Activated CD4-positive, alpha-beta T cell treated with anti-CD3 and anti-CD28 coated beads, Interleukin-2, amount 50 U/mL, for 16 hours (primary cell): ENCODE measurements around the gene GPR45.

Experiments
- DNase-seq: peaks from one replicate; pipeline ENCODE4 v3.0.0-alpha.2; 2020

Gene GPR45

GRCh38 chr2:105254531-105255210 is 13.1 kb downstream of the GPR45 start:
- no peak for DNase-seq

DNA sequence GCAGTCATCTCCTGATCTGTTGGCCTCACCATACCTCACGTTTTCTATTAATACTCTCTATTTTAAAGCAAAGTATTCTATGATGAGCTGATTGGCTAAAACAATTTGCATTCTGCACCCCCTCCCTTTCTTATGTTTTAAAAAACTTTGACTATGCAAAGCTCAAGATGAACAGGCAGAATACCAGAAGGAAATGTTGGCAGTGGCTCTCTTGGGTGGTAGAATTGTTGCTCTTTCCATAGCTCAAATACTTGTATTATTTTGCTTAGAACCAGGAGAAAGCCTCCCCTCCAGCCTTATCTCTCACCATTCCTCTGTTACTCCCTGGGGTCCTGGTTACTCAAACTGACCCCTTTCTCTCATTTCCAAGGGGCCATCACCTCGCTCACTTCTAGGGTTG is 14.4 kb downstream of the GPR45 start:
- DNase-seq, result no peak

- no peak for DNase-seq
Measured at GRCh38 chr2:105256431-105257047, 15.0 kb downstream of the GPR45 start.

DNA sequence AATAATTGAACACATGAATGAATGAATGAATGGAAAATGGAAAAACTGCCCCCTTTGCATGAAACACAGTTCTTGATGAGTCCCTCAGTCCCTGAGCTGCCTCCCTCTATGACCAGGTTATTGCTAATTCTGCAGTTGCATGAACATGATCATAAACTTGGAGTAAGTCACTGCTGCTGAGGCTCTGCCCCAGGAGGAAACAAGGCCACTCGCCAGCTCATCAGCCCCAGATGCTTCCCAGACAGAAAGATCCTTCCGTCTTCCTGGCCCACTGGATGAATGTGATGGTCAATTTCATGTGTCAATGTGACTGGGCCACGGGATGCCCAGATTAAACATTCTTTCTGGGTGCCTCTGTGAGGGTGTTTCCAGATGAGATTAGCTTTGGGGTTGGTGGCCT is 16.4 kb downstream of the GPR45 start:
- DNase-seq, result no peak

GRCh38 chr2:105258835-105259350 is 17.4 kb downstream of the GPR45 start:
- DNase-seq, result no peak

DNA sequence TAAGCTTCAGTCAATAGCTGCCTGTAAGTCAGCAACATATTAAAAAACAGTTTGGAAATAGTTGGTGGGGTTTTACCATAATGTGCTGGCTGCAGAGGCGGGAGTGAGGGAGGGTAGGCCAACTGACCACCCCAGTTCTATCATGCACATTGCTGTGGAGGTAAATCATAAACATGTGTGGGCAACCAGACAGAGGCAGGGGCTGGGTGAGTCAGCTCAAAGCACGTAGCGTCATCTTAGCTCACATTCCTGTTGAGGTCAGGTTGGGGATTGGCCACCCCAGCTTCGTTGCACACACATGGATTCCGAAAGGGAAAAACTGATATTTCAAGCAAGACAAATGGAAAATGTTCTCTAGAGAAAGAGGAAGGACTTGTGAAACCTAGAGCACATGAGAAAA is 19.5 kb downstream of the GPR45 start:
- no peak for DNase-seq

GRCh38 chr2:105262651-105263091 is 21.1 kb downstream of the GPR45 start:
- DNase-seq, result no peak

DNA sequence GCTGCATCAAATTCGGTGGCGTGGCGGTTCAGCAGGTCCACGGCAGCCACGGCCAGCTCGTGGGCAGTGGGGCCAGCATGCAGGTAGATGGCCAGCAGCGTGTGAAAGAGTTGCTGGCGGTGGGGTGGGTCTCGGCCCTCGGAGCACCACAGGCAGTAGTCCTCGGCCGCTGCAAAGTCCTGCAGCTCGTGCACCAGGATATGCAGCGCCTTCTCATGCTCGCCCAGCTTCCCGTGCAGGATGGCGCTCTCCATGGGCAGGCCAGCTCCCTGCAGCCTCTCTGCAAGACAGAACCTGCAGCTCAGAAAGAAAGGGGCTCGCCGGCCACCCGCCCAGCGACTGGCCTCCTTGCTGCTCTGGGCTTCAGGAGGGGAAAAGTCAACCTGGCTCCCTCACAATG is 27.9 kb downstream of the GPR45 start:
- DNase-seq, result no peak

DNA sequence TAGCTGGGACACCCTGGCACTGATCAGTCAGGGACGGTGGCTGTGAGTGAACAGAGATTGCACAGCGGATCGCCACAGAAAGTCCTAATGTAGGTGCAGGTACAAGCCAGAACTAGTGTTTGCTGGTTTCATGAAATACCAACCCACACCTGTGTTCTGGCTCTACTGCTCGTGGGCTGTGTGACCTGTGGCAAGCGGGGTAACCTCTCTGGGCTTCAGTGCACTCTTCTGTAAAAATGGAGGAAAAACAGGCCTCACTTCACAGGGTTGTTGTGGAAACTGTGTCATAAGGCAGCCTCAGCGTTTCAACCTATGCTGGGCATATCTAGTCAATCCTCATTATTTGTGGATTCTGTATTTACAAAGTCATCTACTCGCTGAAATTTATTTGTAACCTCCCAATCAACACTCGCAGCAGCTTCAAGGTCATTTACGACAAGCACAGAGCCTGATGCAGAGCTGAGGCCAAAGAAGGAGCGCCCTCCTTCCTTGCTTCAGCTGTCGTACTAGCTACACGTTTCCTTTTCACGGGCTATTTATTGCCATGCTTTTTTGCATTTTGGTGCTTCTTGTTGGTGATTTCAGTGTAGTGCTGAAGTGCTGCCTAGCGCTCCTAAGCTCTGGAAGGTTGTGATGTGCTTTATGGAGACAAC is 30.0 kb downstream of the GPR45 start:
- no peak for DNase-seq

DNA sequence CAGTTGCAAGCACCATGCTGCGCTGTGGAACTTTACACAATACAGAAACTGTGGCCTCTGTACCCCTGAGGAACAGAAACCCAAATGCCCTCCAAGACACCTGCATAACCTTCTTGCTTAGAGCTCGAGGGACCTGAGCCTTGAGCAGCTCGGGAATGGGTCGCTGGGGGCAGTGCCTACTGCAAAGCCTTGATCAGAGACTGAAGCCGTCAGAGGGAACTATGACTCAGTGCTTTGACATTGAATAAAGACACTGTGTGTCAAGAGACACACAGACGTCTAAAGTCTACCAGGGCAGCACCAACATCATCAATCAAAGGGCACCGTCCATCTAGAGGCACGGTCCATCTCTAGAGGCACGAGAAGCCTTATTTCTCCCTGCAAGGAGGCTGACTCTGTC is 30.6 kb downstream of the GPR45 start:
- DNase-seq, result no peak

- DNase-seq, result no peak
Measured at GRCh38 chr2:105274046-105274445, 32.5 kb downstream of the GPR45 start.

- no peak for DNase-seq
Measured at GRCh38 chr2:105278654-105279053, 37.1 kb downstream of the GPR45 start.

DNA sequence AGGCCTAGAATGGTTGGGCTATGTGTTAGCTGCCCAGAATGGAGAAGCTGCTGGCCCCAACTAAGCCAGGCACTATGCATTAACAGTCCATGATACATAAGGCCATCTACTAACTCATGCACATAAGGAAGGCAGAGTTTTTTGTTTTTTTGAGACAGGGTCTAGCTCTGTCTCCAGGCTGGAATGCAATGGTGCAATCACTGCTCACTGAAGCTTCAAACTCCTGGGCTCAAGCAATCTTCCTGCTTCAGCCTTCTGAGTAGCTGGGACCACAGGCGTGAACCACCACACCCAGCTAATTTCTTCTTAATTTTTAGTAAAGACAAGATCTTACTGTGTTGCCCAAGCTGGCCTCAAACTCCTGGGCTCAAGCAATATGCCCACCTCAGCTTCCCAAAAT is 37.6 kb downstream of the GPR45 start:
- no peak for DNase-seq

DNA sequence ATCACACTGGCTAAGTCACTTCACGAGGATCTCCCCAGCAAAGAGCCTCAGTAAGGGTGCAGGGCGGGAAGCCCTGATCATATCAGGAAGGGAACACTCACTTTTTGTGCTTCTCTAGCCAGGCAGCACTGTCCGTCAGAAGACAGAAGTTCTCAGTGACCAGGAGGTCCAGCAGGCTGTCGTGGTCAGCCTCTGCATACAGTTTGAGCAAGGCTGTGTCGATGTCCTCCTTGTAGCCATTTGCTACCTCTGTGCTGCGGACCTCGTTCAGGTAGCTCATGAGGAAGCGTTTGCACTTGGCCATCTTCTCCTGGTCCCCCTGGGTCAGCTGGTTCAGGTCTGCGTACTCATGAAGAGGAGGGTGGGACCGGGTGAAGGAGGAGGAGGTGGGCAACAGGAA is 38.7 kb downstream of the GPR45 start:
- no peak for DNase-seq

GRCh38 chr2:105283532-105283931 is 42.0 kb downstream of the GPR45 start:
- DNase-seq, result no peak

DNA sequence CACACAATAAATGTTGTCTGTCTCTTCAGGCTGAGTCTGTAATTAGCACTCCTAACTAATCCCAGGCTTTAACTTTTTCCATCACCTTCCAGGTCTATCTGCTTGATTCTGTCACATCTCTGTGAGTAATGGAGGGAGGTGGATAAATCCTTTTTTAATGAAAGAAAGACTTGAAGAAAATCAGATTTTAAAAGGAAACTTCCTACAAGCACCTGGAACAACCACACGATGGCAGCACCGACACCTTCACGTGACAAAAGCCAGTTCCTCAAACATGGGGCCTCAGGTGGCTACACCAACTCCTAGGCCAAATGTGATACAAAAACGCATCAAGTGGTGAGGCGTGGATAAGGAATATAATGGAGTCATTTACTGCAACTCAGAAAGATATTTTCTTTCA is 46.1 kb downstream of the GPR45 start:
- peak; percentile 37 for DNase-seq

- DNase-seq, result no peak
Measured at GRCh38 chr2:105288133-105288532, 46.6 kb downstream of the GPR45 start.

DNA sequence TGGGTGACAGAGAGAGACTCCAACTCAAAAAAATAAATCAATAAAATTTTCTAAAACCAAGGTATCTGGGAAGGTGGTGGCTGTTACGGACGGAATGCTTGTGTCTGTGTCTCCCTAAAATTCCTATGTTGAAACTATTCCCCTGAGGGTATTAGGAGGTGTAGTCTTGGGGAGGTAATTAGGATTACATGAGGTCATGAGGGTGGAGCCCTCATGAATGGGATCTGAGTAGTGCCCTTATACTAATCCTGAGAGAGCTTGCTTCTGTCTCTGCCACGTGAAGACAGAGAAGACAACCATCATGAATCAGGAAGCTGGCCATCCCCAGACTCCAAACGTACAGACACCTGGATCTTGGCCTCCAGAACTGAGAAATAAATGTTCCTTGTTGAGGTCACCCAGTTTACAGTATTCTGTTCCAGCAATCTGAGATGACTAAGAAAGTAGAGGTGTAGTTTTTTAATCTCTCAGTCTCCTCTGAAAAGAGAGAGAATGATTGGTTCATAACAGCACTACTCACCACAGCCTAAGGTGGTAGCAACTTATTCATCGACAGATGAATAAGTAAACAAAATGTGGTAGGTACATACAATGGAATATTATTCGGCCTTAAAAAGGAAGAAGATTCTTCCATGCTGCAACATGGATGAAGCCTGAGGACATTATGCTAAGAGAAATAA is 49.6 kb downstream of the GPR45 start:
- DNase-seq, result no peak

DNA sequence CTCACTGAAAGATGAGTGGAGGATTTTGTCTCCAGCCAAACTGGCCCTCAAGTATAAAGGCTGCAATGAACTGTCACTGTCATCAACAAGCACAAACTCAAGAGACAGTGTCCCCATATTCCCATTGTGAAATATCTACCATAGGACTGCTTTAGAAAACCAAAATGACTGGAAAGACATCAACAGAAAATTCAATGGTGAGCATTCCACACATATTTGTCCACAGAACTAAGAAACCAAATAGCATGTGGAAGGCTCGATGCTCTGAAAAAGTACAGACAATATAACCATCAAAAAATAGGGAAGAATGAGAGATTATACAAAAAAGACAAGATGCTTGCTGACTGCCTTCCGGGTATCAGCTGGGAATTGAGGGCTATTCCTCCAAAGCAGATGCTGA is 50.4 kb downstream of the GPR45 start:
- no peak for DNase-seq
